GM18526 (cell line): ENCODE results near the gene PPP1R1B.

Experiments
- POLR2A ChIP-seq: IDR thresholded peaks from 3 replicates; pipeline ENCODE4 v1.6.1; 2011; ENCODE audit not compliant: insufficient read length; ENCODE audit errors: extremely low read depth

The PPP1R1B gene

GRCh38 chr17:39599004-39599664 is 27.6 kb upstream of the PPP1R1B start:
- TF ChIP-seq POLR2A = no peak

GRCh38 chr17:39599665-39600231 is 27.0 kb upstream of the PPP1R1B start:
- TF ChIP-seq POLR2A = no peak

DNA sequence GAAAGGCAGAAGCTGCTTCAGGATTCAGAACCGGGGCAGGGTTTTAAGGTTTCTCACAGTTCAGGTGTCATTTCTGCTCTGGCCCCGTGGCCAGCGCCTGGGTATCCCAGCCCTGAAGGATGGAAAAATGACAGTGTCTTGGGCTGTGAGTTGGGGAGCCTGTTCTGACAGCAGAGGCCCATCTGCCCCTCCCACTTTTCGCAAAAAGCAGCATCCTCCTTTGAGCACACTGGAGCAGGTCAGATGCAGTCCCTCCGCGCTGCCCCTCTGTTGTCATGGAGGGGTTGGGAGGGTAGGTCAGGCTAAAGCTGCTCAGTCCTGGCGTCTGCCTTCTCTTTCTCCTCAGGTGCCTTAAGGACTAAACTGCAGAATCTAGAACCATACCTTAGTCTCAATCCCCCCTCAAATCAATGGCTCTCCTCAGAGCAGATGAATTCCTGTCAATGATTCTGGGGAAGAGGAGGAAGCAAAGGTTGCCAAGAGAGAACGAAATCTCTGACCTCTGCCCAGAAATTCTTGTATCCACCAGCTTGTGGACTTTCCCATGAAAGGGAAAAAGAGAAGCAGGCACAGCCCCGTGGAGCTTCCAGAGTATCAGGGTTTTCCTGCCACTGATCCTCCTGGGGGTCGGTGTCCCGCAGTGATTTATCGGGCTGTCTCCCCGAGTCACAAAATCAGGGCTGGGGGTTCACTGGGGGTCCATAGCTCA is 26.3 kb upstream of the PPP1R1B start:
- no peak for TF ChIP-seq POLR2A

DNA sequence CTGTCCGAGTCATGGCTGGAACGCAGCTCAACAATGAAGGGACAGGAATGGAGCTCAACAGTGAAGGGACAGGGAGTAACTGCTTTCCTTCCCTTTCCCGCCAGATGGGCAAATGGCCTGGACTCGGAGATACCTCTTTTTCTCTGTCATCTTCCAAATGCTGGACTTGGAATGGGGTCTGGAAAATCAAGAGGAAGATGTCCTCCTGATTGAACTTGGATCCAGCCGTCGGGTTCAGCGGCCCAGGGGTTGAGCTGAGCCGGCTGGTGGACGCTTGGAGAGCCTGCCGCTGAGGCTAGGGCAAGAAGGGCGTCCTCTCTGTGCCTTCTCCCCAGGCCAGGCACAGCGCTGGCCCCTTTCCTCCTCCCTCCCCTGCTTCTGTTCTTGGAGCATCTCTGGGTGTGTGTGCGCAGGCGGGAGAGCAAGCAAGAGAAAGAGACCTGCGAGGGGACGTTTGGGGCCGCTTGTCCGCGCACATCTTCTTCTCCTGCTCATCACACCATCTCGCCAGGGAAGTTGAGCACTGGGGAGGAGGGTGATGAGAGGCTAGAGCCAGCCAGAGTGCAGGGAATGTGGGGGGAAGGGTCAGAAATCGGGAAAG is 25.7 kb upstream of the PPP1R1B start:
- TF ChIP-seq POLR2A = no peak

- no peak for TF ChIP-seq POLR2A
Observed at GRCh38 chr17:39601758-39602532, 24.8 kb upstream of the PPP1R1B start.

- TF ChIP-seq POLR2A = no peak
Observed at GRCh38 chr17:39602533-39603303, 24.0 kb upstream of the PPP1R1B start.

GRCh38 chr17:39603304-39604016 is 23.3 kb upstream of the PPP1R1B start:
- no peak for TF ChIP-seq POLR2A

- no peak for TF ChIP-seq POLR2A
Observed at GRCh38 chr17:39604911-39605491, 21.8 kb upstream of the PPP1R1B start.

DNA sequence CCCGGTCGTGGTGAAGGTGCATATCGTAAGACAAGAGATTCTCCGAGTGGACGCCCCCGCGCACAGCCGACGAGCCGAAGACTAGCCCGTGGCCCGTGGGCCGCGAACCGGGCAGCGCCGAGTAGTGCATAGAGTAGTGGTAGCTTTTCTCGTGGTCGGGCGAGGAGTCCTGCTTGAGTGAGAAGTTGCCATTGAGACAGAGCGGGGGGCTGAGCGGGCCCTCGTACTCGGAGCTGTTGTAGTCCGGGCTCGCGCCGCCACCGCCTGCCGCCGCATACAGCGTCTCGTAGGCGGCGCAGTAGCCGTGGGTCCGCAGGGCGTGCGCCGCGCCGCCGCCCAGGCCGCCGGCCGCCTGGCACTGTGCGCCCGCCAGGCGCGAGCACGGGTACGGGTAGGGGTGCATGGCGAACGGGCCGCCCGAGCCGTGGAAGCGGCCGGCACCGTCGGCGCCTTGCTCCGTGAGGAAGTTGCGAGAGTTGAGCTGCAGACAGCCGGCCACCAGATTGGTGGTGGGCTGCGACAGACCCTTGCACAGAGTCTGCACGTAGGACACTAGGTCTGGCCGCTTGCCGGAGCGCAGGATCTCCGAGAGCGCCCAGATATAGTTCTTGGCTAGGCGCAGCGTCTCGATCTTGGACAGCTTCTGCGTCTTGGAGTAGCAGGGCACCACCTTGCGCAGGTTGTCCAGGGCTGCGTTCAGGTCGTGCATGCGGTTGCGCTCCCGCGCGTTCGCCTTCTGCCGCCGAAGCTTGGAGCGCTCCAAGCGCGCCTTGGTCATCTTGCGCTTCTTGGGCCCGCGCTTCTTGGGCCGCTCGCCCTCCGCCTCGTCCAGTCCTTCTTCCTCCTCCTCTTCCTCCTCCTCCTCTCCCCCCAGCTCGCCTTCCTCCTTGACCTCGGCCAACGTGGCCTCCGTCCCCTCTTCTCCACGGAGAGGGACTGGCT is 21.0 kb upstream of the PPP1R1B start:
- TF ChIP-seq POLR2A = no peak

GRCh38 chr17:39606434-39607056 is 20.2 kb upstream of the PPP1R1B start:
- no peak for TF ChIP-seq POLR2A

DNA sequence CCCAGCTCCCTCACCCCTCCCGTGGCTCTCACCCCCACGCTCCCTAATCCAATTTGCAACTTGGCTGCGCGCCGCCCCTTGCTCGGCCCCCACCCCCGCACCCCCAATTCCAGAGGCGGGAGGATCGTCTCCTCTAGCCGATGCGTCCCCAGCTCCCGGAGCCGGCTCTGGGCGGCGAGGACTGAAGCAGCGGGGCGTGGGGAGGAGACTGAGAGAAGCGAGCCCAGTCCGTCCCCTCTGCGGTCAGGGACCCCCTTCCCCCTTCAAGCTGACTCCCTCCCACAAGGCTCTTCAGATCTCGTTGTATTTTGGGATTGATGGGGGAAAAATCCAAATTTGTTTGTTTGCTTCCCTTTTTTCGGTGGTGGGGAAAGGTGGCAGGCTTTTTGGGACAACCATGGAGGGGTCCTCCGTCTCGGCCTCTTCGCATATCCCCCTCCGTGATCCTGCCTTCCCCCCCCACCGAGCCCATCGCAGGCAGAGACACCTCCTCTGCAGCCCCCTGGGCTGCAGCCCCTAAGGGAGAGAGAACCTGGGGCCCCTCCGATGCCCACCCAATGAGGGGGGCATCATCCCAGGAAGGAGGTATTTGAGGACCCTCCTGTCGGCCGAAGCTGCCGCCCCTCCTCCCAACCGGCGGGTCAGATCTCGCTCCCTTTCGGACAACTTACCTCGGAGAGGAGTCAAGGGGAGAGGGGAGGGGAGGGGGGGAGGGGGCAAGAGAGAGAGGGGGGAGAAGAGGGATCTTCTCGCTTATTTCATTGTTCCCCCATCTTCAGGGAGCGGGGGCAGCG is 19.5 kb upstream of the PPP1R1B start:
- TF ChIP-seq POLR2A = no peak

GRCh38 chr17:39607851-39608130 is 19.0 kb upstream of the PPP1R1B start, which contains the start of gene NEUROD2:
NEUROD2 (minus strand) TSS chr17:39607920; CDS start chr17:39606599, 1,321 bp downstream.
- no peak for TF ChIP-seq POLR2A
